DND-41 (cell line): ENCODE data around the gene GNMT.
"Not testable (repeated sequence)": the region's sequence is repeated elsewhere in the genome, so short reads cannot be mapped to it uniquely, and the experiment has no call there.

ENCODE experiments used
- ATAC-seq: fragments of 200-7000 bp; cut with Tn5 transposase; 3 replicates; pipeline ENCODE4 v1.9.1; 2021; ENCODE audit warnings: low read depth; ENCODE audit not compliant: insufficient read depth
- DNase-seq: peaks from one replicate; pipeline ENCODE4 v3.0.0-alpha.2; 2020
- H2AFZ ChIP-seq: 2 replicates; pipeline ENCODE4 v1.6.0; 2012; ENCODE audit warnings: low read depth, low read length
- H3K27ac ChIP-seq: 2 replicates; pipeline ENCODE4 v1.5.1; 2012; ENCODE audit warnings: low read length, inconsistent platforms
- H3K27me3 ChIP-seq: fragments of 200-600 bp; sonication (generic); 2 replicates; pipeline ENCODE4 v1.6.0; 2012; ENCODE audit warnings: low read length, mild to moderate bottlenecking, inconsistent platforms; ENCODE audit not compliant: insufficient read depth, poor library complexity
- H3K36me3 ChIP-seq: 2 replicates; pipeline ENCODE4 v1.5.1; 2012; ENCODE audit warnings: low read length, inconsistent platforms; ENCODE audit not compliant: insufficient read depth
- H3K4me1 ChIP-seq: 2 replicates; pipeline ENCODE4 v1.5.1; 2012; ENCODE audit warnings: mild to moderate bottlenecking, low read length; ENCODE audit not compliant: insufficient read depth
- H3K4me2 ChIP-seq: 2 replicates; pipeline ENCODE4 v1.6.0; 2012; ENCODE audit warnings: mild to moderate bottlenecking, moderate library complexity, low read length, inconsistent platforms; ENCODE audit not compliant: insufficient read depth
- H3K4me3 ChIP-seq, 2 experiments: fragments of 200-600 bp in 1 of 2; shearing (Covaris generic) in 1 of 2; 2 replicates each; pipeline ENCODE4 v1.5.1; 2012 to 2016; ENCODE audit warnings: inconsistent platforms in 2 of 2, low read length in 2 of 2, mild to moderate bottlenecking in 2 of 2, low read depth in 1 of 2, moderate library complexity in 1 of 2
- H3K79me2 ChIP-seq: 2 replicates; pipeline ENCODE4 v1.6.0; 2012; ENCODE audit warnings: low read length, inconsistent platforms; ENCODE audit not compliant: insufficient read depth
- H3K9ac ChIP-seq: 2 replicates; pipeline ENCODE4 v1.6.0; 2012; ENCODE audit warnings: low read depth, mild to moderate bottlenecking, inconsistent platforms, low read length, moderate library complexity
- H3K9me3 ChIP-seq: 2 replicates; pipeline ENCODE4 v1.5.1; 2012; ENCODE audit warnings: low read length, moderate library complexity, mild to moderate bottlenecking, inconsistent platforms; ENCODE audit not compliant: insufficient read depth, severe bottlenecking
- H4K20me1 ChIP-seq: 2 replicates; pipeline ENCODE4 v1.6.0; 2012; ENCODE audit warnings: low read length; ENCODE audit not compliant: insufficient read depth
- EZH2 ChIP-seq: IDR thresholded peaks from 3 replicates; pipeline ENCODE4 v1.6.1; 2012; ENCODE audit warnings: borderline replicate concordance, low read depth, mild to moderate bottlenecking, moderate library complexity, low read length, inconsistent platforms; ENCODE audit not compliant: severe bottlenecking
- TF ChIP-seq, protein P1 (sequence below): IDR thresholded peaks from 2 replicates; pipeline ENCODE4 v1.5.1; 2012; ENCODE audit warnings: borderline replicate concordance, low read length, moderate library complexity, mild to moderate bottlenecking; ENCODE audit not compliant: poor library complexity, severe bottlenecking; ENCODE audit errors: extremely low read depth

Gene GNMT

GRCh38 chr6:42938987-42939809 is 21.4 kb upstream of the GNMT start:
- no peak overlapping the region for H3K4me2 ChIP-seq
- H3K27ac ChIP-seq, result no peak overlapping the region
- ATAC-seq (no peak), DNase-seq (no peak)
- H3K4me1 ChIP-seq, result no peaks in the 10 kb centered on the region
- H3K27me3 ChIP-seq, result no peaks in the 10 kb centered on the region
- H3K4me3 ChIP-seq, result no peak overlapping the region
- H3K9ac ChIP-seq, result no peak overlapping the region
- H3K79me2 ChIP-seq, result peaks cover 20% of the 10 kb centered on the region
- H4K20me1 ChIP-seq, result peaks cover 32% of the 10 kb centered on the region
- H3K9me3 ChIP-seq, result no peaks in the 10 kb centered on the region
- TF ChIP-seq, protein P1, sequence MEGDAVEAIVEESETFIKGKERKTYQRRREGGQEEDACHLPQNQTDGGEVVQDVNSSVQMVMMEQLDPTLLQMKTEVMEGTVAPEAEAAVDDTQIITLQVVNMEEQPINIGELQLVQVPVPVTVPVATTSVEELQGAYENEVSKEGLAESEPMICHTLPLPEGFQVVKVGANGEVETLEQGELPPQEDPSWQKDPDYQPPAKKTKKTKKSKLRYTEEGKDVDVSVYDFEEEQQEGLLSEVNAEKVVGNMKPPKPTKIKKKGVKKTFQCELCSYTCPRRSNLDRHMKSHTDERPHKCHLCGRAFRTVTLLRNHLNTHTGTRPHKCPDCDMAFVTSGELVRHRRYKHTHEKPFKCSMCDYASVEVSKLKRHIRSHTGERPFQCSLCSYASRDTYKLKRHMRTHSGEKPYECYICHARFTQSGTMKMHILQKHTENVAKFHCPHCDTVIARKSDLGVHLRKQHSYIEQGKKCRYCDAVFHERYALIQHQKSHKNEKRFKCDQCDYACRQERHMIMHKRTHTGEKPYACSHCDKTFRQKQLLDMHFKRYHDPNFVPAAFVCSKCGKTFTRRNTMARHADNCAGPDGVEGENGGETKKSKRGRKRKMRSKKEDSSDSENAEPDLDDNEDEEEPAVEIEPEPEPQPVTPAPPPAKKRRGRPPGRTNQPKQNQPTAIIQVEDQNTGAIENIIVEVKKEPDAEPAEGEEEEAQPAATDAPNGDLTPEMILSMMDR, result no peak
- no peak for TF ChIP-seq EZH2
- H2AFZ ChIP-seq, result no peak overlapping the region
- H3K36me3 ChIP-seq, result peaks cover 86% of the 10 kb centered on the region

DNA sequence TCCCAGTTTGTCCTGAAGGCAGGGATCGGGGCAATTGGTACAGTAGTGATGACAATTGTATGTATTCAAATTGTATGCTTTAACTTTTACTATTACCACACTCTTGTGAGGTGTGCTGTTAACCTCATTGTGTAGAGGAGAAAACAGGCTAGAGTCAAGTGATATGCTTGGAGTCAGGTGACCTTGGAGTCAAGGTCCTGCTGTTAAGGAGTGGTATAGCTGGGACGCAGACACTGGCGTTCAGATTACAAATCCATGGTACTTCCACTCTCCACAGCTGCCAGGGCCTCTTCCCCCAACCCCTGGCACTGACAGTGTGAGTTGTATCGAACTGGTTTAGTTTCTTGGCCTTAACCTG is 20.8 kb upstream of the GNMT start:
- no peak for TF ChIP-seq EZH2
- TF ChIP-seq, protein P1, result no peak
- Histone ChIP-seq H3K36me3 (peaks cover 81% of the 10 kb centered on the region), H3K4me3 (no peak overlapping the region), H3K4me1 (no peaks in the 10 kb centered on the region), H3K4me2 (no peak overlapping the region), H3K9me3 (no peaks in the 10 kb centered on the region), H3K27me3 (no peaks in the 10 kb centered on the region), H3K27ac (no peak overlapping the region), H4K20me1 (peaks cover 32% of the 10 kb centered on the region), H3K79me2 (peaks cover 14% of the 10 kb centered on the region), H2AFZ (no peak overlapping the region), H3K9ac (no peak overlapping the region)
- no peak for DNase-seq
- ATAC-seq, result no peak

DNA sequence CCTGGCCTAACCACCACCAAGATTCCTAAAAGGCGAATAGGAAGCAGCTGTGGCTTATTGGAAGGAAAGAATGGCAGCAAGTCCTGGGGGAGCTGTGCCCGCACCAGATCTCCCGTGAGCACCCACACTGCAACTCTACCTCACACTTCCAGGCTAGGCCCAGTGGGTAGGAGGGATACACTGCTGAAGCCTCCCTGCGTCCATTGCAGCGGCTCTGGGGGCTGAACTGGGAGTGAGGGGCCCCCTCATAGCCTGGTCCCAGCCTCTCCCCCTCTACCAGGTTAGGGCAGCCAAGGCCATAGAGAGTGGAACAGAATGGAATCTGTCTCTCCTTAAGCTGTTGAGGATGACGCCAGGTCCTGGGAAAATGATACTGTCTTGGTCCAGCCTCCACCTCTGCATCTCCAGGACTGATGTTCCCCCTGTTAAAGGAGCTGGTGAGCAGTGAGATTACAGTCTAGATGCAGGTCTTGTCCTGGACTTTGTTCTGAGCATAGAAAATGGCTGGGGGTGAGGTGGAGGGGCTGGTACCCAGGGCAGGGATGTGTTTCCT is 20.0 kb upstream of the GNMT start:
- DNase-seq, result no peak
- 0 out of 3 replicates have a peak, but pooled peaks have one; percentile 6 for ATAC-seq
- Histone ChIP-seq H3K27ac (no peak overlapping the region), H3K79me2 (peaks cover 10% of the 10 kb centered on the region), H2AFZ (no peak overlapping the region), H3K9ac (no peak overlapping the region), H3K4me3 (no peak overlapping the region), H3K27me3 (no peaks in the 10 kb centered on the region), H4K20me1 (peaks cover 28% of the 10 kb centered on the region), H3K4me1 (no peaks in the 10 kb centered on the region), H3K4me2 (no peak overlapping the region), H3K9me3 (no peaks in the 10 kb centered on the region), H3K36me3 (peaks cover 79% of the 10 kb centered on the region)
- TF ChIP-seq EZH2, result no peak
- TF ChIP-seq, protein P1, result no peak

DNA sequence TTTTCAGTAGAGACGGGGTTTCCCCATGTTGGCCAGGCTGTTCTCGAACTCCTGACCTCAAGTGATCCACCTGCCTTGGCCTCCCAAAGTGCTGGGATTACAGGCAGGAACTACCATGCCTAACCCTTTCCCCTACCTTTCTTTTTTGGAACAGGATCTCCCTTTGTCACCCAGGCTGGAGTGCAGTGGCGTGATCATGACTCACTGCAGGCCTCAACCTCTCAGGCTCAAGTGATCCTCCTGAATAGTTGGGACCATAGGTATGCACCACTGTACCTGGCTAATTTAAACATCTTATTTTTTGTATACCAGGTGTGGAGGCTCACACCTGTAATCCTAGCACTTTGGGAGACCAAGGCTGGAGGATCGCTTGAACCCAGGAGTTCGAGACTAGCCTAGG is 19.2 kb upstream of the GNMT start:
- not testable (repeated sequence) for ATAC-seq, H3K79me2 ChIP-seq, H3K4me1 ChIP-seq, H3K9ac ChIP-seq, H3K4me2 ChIP-seq, DNase-seq, H3K27me3 ChIP-seq, H3K27ac ChIP-seq, H3K9me3 ChIP-seq, H2AFZ ChIP-seq, H3K4me3 ChIP-seq
- Histone ChIP-seq H3K36me3 (peaks cover 71% of the 10 kb centered on the region), H4K20me1 (peaks cover 26% of the 10 kb centered on the region)
